Activated naive CD8-positive, alpha-beta T cell treated with anti-CD3 and anti-CD28 coated beads for 36 hours (primary cell): Measurements from ENCODE around the gene CAP1. TPM values are rescaled to one million over a fixed set of nuclear protein-coding genes. Genes with fewer than 3 reads are reported as not detected.

Source experiments
- total RNA-seq, 2 experiments: library from RNA; stranded (reverse); gene quantifications; one replicate each; pipeline ENCODE4 v1.2.3, GENCODE V29; 2021

CAP1 gene
- total RNA-seq, 2 experiments from 2014 or later = 483 to 504 TPM

Other genes with a start within 250 kb of the CAP1 start
- gene TRIT1, start 157.2 kb upstream of the CAP1 start, total RNA-seq = 10 to 100 TPM; 42.3 to 44.0 TPM
- gene MYCL, start 138.8 kb upstream of the CAP1 start, total RNA-seq = under 1 TPM; 0.08 to 0.20 TPM
- gene MFSD2A, start 85.6 kb upstream of the CAP1 start, total RNA-seq = 10 to 100 TPM; 20.2 to 22.3 TPM
- 10 to 100 TPM; 87.5 to 93.7 TPM for gene PPT1, start 56.5 kb downstream of the CAP1 start, total RNA-seq
- 10 to 100 TPM; 13.6 to 13.7 TPM for gene RLF, start 120.7 kb downstream of the CAP1 start, total RNA-seq
- not detected for gene TMCO2, start 207.2 kb downstream of the CAP1 start, total RNA-seq
- gene ZMPSTE24, start 217.5 kb downstream of the CAP1 start, total RNA-seq = 10 to 100 TPM; 39.6 to 41.0 TPM